ENCODE measurements around the gene TSPAN4.

DNA sequence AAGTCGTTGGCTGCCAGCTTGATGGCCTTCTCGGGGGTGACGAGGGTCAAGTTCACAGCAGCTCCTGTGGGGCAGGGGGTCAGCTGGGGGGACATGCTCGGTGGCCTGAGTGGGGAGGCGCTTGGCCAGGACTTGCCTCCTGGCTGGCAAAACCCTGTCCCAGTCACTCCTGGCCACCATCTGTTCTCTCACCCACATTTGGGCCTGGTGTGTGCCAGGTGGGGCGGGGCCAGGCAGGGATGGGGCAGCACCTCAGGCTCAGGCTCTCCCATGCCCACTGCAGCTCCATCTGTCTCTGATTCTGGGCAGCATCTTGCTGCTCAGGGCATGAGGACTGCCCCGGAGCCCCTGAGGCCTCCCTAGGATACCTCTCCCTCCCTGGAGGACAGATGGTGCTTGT is 49.1 kb upstream of the TSPAN4 start:
- TF ChIP-seq, protein P1, sequence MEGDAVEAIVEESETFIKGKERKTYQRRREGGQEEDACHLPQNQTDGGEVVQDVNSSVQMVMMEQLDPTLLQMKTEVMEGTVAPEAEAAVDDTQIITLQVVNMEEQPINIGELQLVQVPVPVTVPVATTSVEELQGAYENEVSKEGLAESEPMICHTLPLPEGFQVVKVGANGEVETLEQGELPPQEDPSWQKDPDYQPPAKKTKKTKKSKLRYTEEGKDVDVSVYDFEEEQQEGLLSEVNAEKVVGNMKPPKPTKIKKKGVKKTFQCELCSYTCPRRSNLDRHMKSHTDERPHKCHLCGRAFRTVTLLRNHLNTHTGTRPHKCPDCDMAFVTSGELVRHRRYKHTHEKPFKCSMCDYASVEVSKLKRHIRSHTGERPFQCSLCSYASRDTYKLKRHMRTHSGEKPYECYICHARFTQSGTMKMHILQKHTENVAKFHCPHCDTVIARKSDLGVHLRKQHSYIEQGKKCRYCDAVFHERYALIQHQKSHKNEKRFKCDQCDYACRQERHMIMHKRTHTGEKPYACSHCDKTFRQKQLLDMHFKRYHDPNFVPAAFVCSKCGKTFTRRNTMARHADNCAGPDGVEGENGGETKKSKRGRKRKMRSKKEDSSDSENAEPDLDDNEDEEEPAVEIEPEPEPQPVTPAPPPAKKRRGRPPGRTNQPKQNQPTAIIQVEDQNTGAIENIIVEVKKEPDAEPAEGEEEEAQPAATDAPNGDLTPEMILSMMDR (IDR thresholded peaks at IDR 0.05) = no peak
- TF ChIP-seq POLR2A (IDR thresholded peaks at IDR 0.05) (no peak), EP300 (IDR thresholded peaks at IDR 0.05) (no peak)

Data from tibial nerve (tissue), 4 donors.